Smooth muscle cell (in vitro differentiated cells): ENCODE data around the gene LYL1. TPM values are rescaled to one million over a fixed set of nuclear protein-coding genes. Genes with fewer than 3 reads are reported as not detected.

Experiments used
- DNase-seq: peaks from one replicate; lab custom pipeline; 2025; ENCODE audit not compliant: unreplicated experiment; lab: John Stamatoyannopoulos, UW
- H2AFZ ChIP-seq: fragments of 200-600 bp; sonication (generic); 2 replicates; pipeline ENCODE4 v1.6.0; 2016; ENCODE audit warnings: antibody characterized with exemption, low read depth, mild to moderate bottlenecking
- H3F3A ChIP-seq: fragments of 200-600 bp; sonication (generic); 2 replicates; pipeline ENCODE4 v1.6.0; 2017; ENCODE audit warnings: antibody characterized with exemption, low read depth
- H3K27ac ChIP-seq: fragments of 200-600 bp; sonication (generic); 2 replicates; pipeline ENCODE4 v1.5.1; 2016; ENCODE audit warnings: low read depth, mild to moderate bottlenecking
- H3K27me3 ChIP-seq: fragments of 200-600 bp; sonication (generic); 2 replicates; pipeline ENCODE4 v1.6.1; 2016; ENCODE audit warnings: low read depth, mild to moderate bottlenecking
- H3K36me3 ChIP-seq: fragments of 200-600 bp; sonication (generic); 2 replicates; pipeline ENCODE4 v1.5.1; 2016; ENCODE audit warnings: low read depth
- H3K4me1 ChIP-seq: fragments of 200-600 bp; sonication (generic); 2 replicates; pipeline ENCODE4 v1.5.1; 2016; ENCODE audit warnings: low read depth
- H3K4me2 ChIP-seq: fragments of 200-600 bp; sonication (generic); 2 replicates; pipeline ENCODE4 v1.6.0; 2016; ENCODE audit warnings: mild to moderate bottlenecking
- H3K4me3 ChIP-seq: fragments of 200-600 bp; sonication (generic); 2 replicates; pipeline ENCODE4 v1.5.1; 2016; ENCODE audit warnings: mild to moderate bottlenecking
- H3K79me2 ChIP-seq: fragments of 200-600 bp; sonication (generic); 2 replicates; pipeline ENCODE4 v1.6.0; 2016; ENCODE audit warnings: low read depth, mild to moderate bottlenecking
- H3K9ac ChIP-seq: fragments of 200-600 bp; sonication (generic); 2 replicates; pipeline ENCODE4 v1.6.0; 2016; ENCODE audit warnings: low read depth
- H3K9me3 ChIP-seq: fragments of 200-600 bp; sonication (generic); replicated peaks from 2 replicates; pipeline ENCODE4 v1.5.1; 2016; ENCODE audit warnings: low read depth
- H4K20me1 ChIP-seq: fragments of 200-600 bp; sonication (generic); 2 replicates; pipeline ENCODE4 v1.6.0; 2016; ENCODE audit warnings: low read depth
- WGBS: methylation state at CpG from one replicate; pipeline ENCODE4 v1.1.7; 2016; ENCODE audit warnings: low lambda C conversion rate; 5-methylcytosine and 5-hydroxymethylcytosine counted together
- polyA plus RNA-seq: library from polyadenylated mRNA; unstranded; fragments of >200 nt; fragmentation: Nextera tagmentation; extraction: Ambion mirVana; gene quantifications from 2 replicates; pipeline ENCODE4 v1.2.1, GENCODE V29; 2016
- total RNA-seq: library from RNA; depleted of rRNA; stranded (reverse); fragments of >200 nt; gene quantifications from 2 replicates; pipeline ENCODE4 v1.2.3, GENCODE V29; 2014
- TF ChIP-seq, protein P1 (sequence below): fragments of 200-600 bp; sonication (generic); IDR thresholded peaks from 2 replicates; pipeline ENCODE4 v1.5.1; 2017; ENCODE audit warnings: borderline replicate concordance, mild to moderate bottlenecking, antibody characterized with exemption; ENCODE audit not compliant: insufficient read depth, poor library complexity, severe bottlenecking

The LYL1 gene
- total and polyA plus RNA-seq, 2 experiments from 2014 or later: 2.8 to 3.2 TPM

DNA sequence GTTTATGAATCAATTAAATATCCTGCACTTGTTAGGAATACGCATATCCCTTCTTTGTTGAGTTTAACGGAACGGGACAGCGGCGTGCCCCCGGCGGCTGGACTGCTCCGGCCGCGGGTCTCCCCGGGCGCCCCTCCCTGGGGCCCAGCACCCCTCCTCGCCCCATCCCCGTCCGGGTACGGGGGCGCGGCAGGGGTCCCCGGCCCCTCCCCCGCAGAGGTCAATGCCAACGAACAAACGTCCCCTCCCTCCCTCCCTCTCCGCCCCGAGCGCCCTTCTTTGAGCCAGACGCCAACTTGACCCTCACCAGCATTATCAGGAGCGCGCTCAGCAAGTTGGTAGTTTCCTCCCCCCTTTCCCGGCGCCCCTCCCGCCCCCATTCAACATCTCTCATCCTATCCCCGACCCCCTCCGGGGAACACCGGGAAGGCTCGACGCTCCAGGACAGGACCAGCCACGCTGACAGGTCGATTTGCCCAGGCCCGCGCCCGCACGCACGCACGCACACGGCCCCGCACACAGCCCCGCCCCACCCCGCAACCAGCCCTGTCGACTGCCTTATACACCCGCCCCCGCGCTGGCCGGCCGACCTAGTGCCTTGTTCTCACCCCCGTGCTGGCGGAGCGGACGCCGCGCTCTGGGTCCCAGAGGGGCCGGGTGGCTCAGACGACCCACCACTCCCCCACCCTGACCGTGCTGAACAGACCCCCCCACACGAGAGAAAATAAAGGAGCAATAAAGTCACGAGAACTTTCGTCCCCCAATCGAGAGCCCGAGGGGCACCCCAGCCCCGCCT, 5.0 kb downstream of the LYL1 start:
- H3K4me2 ChIP-seq: peak overlapping the region; percentile 65

DNA sequence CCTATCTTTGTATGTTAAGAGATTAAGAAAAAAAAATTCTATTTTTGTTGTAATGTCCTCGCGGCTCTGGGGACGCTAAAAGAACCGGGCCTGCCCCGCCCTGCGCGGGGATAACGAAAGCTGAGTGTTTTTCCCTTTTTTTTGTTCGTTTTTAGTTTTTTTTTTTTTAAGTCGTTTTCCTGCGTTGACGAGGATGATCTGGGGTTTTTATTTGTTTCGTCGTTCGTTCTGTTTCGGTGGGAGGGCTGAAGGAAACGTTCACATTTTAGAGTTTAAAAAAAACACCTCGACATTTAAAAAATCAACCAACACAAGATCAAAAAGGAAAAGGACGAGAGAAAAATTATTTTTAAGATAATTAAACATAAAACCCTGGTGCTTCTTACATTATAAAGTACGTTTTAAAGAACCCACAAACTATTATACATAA, 5.6 kb downstream of the LYL1 start:
- peak overlapping the region; percentile 65 for H3K4me2 ChIP-seq
- H3K4me3 ChIP-seq: no peak overlapping the region
- peaks cover 23% of the 10 kb centered on the region for H3K4me1 ChIP-seq
- no peaks in the 10 kb centered on the region for H3K9me3 ChIP-seq
- peaks cover 14% of the 10 kb centered on the region for H3F3A ChIP-seq
- peaks cover 11% of the 10 kb centered on the region for H4K20me1 ChIP-seq
- no peak overlapping the region for H3K27ac ChIP-seq
- H3K36me3 ChIP-seq: no peaks in the 10 kb centered on the region
- H3K9ac ChIP-seq: no peak overlapping the region
- peaks cover 48% of the 10 kb centered on the region for H3K27me3 ChIP-seq
- 8% methylated on average over 20 of the region's 20 CpGs for WGBS
- TF ChIP-seq, protein P1, sequence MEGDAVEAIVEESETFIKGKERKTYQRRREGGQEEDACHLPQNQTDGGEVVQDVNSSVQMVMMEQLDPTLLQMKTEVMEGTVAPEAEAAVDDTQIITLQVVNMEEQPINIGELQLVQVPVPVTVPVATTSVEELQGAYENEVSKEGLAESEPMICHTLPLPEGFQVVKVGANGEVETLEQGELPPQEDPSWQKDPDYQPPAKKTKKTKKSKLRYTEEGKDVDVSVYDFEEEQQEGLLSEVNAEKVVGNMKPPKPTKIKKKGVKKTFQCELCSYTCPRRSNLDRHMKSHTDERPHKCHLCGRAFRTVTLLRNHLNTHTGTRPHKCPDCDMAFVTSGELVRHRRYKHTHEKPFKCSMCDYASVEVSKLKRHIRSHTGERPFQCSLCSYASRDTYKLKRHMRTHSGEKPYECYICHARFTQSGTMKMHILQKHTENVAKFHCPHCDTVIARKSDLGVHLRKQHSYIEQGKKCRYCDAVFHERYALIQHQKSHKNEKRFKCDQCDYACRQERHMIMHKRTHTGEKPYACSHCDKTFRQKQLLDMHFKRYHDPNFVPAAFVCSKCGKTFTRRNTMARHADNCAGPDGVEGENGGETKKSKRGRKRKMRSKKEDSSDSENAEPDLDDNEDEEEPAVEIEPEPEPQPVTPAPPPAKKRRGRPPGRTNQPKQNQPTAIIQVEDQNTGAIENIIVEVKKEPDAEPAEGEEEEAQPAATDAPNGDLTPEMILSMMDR: no peak
- no peak for DNase-seq
- H2AFZ ChIP-seq: no peak overlapping the region
- H3K79me2 ChIP-seq: no peaks in the 10 kb centered on the region

More for the DNA sequence above, 5.0 kb downstream of the LYL1 start:
- no peak for DNase-seq
- Histone ChIP-seq H2AFZ (no peak overlapping the region), H3K4me3 (no peak overlapping the region), H3F3A (peaks cover 14% of the 10 kb centered on the region), H3K9me3 (no peaks in the 10 kb centered on the region), H3K36me3 (no peaks in the 10 kb centered on the region), H3K4me1 (peaks cover 26% of the 10 kb centered on the region), H3K27me3 (peaks cover 48% of the 10 kb centered on the region), H3K9ac (no peak overlapping the region), H3K27ac (no peak overlapping the region), H4K20me1 (peaks cover 11% of the 10 kb centered on the region), H3K79me2 (no peaks in the 10 kb centered on the region)
- TF ChIP-seq, protein P1: no peak
- WGBS: 8% methylated on average over 18 of the region's 69 CpGs

DNA sequence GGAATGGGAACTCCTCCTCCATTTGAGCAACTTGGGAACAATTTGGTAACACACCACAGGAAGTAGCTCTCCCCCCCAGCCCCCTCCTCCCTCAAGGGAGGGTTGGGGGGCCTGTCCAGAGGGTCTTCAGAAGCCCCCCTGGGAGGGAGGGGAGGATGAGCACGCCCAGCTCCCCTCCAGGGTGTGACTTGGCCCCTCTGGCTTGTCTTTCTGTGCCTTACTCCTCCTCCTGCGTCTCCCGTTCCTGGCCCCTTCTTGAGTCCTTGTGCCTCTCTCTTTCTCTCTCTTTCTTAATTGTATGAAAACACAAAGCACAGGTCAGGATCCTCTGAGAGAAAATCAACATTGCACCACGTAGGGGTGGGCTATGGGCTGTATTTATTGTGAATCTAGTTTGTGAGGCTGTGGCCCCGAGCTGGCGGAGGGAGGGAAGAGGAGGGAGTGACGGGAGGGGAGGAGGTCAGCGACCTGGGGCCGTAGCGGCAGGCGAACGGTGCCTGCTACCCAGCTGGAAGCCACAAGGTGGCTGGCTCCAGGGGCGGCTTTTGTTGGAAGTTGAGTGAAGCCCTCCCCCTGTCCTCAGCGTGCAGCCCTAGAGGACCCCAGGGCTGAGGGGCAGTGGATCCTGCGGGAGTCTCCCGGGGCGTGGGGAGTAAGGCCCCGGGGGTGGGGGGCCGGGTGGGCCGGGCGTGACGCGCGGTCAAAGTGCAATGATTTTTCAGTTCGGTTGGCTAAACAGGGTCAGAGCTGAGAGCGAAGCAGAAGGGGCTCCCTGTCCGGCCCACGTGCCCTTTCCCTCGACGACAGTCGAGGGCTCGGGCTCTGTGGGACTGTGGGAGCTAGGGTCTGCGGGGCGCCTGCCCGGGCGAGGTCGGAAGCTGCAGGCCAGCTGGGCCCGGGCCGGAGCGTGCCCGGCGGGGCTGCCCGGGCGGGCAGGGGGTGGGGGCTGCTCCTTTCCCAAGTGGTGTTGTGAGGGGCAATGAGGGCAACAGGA, 6.4 kb downstream of the LYL1 start:
- 7% methylated on average over 30 of the region's 44 CpGs for WGBS
- Histone ChIP-seq H3K9me3 (no peaks in the 10 kb centered on the region), H3K4me2 (peak overlapping the region; percentile 65), H3K36me3 (no peaks in the 10 kb centered on the region), H3K27ac (no peak overlapping the region), H3K9ac (no peak overlapping the region), H3K4me3 (no peak overlapping the region), H4K20me1 (peaks cover 11% of the 10 kb centered on the region), H3F3A (peaks cover 14% of the 10 kb centered on the region), H3K27me3 (peaks cover 48% of the 10 kb centered on the region), H2AFZ (no peak overlapping the region), H3K79me2 (no peaks in the 10 kb centered on the region), H3K4me1 (peaks cover 31% of the 10 kb centered on the region)
- DNase-seq: no peak
- TF ChIP-seq, protein P1: peak; percentile 26
